WTC11 (cell line): Measurements from ENCODE around the gene PHLDA3.

Experiments
- AFF4 ChIP-seq: sonication (generic); formaldehyde crosslinking; IDR thresholded peaks from 2 replicates; pipeline ENCODE4 v1.8.1; 2023; ENCODE audit warnings: mild to moderate bottlenecking, missing genetic modification reagents, borderline replicate concordance
- ATF2 ChIP-seq: sonication (generic); formaldehyde crosslinking; IDR thresholded peaks from 2 replicates; pipeline ENCODE4 v1.8.1; 2022; ENCODE audit warnings: low read depth, missing genetic modification reagents, borderline replicate concordance
- KAT7 ChIP-seq: sonication (generic); formaldehyde crosslinking; IDR thresholded peaks from 2 replicates; pipeline ENCODE4 v1.8.1; 2023; ENCODE audit warnings: missing genetic modification reagents, mild to moderate bottlenecking, borderline replicate concordance
- TF ChIP-seq, protein P1 (sequence below): sonication (generic); formaldehyde crosslinking; conservative IDR thresholded peaks from 2 replicates; pipeline ENCODE4 v1.8.1; 2023; ENCODE audit warnings: mild to moderate bottlenecking, low read depth, missing genetic modification reagents, moderate library complexity
- TF ChIP-seq, protein P2 (sequence below): fragments of 200-600 bp; IDR thresholded peaks from 2 replicates; pipeline ENCODE4 v1.8.0; 2022; ENCODE audit warnings: antibody characterized with exemption
- TF ChIP-seq, protein P3 (sequence below): fragments of 250-450 bp; sonication (Bioruptor Pico); IDR thresholded peaks from 2 replicates; pipeline ENCODE4 v2.1.2; 2022; ENCODE audit warnings: mild to moderate bottlenecking, moderate library complexity

GRCh38 chr1:201422026-201422425 is 47.0 kb downstream of the PHLDA3 start:
- TF ChIP-seq, protein P1, sequence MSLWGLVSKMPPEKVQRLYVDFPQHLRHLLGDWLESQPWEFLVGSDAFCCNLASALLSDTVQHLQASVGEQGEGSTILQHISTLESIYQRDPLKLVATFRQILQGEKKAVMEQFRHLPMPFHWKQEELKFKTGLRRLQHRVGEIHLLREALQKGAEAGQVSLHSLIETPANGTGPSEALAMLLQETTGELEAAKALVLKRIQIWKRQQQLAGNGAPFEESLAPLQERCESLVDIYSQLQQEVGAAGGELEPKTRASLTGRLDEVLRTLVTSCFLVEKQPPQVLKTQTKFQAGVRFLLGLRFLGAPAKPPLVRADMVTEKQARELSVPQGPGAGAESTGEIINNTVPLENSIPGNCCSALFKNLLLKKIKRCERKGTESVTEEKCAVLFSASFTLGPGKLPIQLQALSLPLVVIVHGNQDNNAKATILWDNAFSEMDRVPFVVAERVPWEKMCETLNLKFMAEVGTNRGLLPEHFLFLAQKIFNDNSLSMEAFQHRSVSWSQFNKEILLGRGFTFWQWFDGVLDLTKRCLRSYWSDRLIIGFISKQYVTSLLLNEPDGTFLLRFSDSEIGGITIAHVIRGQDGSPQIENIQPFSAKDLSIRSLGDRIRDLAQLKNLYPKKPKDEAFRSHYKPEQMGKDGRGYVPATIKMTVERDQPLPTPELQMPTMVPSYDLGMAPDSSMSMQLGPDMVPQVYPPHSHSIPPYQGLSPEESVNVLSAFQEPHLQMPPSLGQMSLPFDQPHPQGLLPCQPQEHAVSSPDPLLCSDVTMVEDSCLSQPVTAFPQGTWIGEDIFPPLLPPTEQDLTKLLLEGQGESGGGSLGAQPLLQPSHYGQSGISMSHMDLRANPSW, result no peak
- no peak for TF ChIP-seq AFF4 (CRISPR knock-in tag)
- TF ChIP-seq, protein P2, sequence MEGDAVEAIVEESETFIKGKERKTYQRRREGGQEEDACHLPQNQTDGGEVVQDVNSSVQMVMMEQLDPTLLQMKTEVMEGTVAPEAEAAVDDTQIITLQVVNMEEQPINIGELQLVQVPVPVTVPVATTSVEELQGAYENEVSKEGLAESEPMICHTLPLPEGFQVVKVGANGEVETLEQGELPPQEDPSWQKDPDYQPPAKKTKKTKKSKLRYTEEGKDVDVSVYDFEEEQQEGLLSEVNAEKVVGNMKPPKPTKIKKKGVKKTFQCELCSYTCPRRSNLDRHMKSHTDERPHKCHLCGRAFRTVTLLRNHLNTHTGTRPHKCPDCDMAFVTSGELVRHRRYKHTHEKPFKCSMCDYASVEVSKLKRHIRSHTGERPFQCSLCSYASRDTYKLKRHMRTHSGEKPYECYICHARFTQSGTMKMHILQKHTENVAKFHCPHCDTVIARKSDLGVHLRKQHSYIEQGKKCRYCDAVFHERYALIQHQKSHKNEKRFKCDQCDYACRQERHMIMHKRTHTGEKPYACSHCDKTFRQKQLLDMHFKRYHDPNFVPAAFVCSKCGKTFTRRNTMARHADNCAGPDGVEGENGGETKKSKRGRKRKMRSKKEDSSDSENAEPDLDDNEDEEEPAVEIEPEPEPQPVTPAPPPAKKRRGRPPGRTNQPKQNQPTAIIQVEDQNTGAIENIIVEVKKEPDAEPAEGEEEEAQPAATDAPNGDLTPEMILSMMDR, result no peak
- TF ChIP-seq KAT7 (CRISPR knock-in tag), result no peak
- TF ChIP-seq, protein P3, sequence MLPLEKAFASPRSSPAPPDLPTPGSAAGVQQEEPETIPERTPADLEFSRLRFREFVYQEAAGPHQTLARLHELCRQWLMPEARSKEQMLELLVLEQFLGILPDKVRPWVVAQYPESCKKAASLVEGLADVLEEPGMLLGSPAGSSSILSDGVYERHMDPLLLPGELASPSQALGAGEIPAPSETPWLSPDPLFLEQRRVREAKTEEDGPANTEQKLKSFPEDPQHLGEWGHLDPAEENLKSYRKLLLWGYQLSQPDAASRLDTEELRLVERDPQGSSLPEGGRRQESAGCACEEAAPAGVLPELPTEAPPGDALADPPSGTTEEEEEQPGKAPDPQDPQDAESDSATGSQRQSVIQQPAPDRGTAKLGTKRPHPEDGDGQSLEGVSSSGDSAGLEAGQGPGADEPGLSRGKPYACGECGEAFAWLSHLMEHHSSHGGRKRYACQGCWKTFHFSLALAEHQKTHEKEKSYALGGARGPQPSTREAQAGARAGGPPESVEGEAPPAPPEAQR (CRISPR knock-in tag), result no peak
- no peak for TF ChIP-seq ATF2 (CRISPR knock-in tag)
